Activated T-helper 1 cell treated with Interleukin-2 at 50 U/mL for 16 hours (primary cell): Measurements from ENCODE around the gene AEBP2.

ENCODE experiments used
- DNase-seq: peaks from one replicate; pipeline ENCODE4 v3.0.0-alpha.2; 2020; ENCODE audit warnings: low read depth

The AEBP2 gene

DNA sequence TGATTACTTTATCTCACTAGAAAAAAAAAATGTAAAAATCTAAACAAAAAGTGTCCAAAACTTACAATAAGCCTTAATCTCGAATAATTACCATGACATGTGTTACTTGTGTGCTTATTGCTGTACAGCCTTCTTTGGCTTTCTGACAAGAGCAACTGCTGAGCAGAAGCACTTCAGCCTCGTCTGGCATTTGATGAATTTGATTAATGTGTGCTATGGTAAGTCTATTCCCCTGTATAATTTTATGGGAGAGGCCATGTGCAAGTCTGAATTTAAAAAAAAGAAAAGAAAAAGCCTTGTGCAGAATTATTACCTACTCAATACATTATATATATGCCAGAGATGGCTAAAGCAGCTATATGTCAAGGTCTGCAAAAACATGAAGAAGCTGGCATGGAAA, 113.9 kb downstream of the AEBP2 start:
- no peak for DNase-seq

DNA sequence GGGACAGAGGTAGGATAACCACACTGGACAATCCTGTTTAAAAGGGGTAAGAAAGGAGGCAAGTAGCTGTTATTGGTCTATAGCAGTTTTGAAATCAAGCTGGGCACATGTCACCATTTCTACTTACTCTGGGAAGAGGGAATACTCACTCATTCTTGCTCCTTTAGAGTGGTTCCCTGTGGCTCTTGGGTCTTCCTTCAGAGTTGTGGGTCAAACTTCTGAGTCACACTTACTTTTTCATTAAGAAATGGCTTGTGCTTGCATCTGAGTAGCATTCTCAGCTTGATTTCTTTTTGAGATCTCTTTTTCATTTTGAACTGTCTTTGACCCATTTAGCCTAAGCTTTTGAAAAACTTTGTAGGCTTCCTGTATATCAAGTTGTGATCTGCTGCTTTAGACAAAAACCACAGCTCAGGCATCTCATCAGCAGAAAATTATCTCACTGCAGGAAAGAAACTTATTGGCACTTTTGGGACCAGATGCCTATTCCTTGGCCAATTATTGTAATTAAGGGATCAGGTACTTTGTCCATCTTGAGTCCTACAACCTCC, 122.2 kb downstream of the AEBP2 start:
- no peak for DNase-seq
